HTR-8/SVneo (cell line): ENCODE data around the gene ITLN1.
"Not testable (repeated sequence)": the region's sequence is repeated elsewhere in the genome, so short reads cannot be mapped to it uniquely, and the experiment has no call there.

Experiments used
- DNase-seq: peaks from one replicate; pipeline ENCODE4 v3.0.0; 2011; ENCODE audit warnings: low spot score, mixed read lengths; ENCODE audit not compliant: insufficient read length
- FAIRE-seq: peaks from 2 replicates; lab custom pipeline; 2011; peaks lifted over from hg19 to GRCh38; lab: Jason Lieb, UNC

ITLN1 gene

DNA sequence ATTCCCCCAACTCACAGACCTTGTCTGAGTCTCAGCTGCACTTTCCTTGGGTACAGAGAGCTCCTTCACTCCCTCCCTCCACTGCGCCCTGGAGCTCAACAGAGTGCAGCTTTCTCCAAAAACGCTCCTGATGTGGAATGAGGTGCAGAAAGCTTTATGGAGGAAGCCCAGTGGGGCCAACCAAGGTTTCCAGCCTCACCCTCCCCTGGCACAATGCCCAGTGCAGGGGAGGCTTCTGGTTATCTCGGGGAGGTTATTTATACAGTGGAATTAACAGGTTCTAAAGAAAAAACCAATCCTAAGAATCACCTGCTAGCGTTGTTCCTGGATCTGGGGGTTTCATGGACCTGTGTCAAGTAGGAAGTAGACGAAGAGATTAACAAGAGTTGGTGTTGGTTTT is at the start of gene ITLN1:
Gene ITLN1 (minus strand): TSS at position 139 of the 400 bp plus-strand sequence. CDS start 303 bp downstream, outside the sequence.
- FAIRE-seq (no peak), DNase-seq (no peak)

DNA sequence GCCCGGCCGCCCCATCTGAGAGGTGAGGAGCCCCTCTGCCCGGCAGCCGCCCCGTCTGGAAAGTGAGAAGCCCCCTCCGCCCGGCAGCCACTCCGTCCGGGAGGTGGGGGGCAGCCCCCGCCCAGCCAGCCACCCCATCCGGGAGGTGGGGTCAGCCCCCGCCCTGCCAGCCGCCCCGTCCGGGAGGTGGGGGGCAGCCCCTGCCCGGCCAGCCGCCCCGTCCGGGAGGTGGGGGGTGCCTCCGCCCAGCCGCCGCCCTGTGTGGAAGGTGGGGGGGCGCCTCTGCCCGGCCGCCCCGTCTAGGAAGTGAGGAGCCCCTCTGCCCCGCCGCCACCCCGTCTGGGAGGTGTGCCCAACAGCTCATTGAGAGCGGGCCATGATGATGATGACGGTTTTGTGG is 48.3 kb upstream of the ITLN1 start:
- FAIRE-seq, DNase-seq: not testable (repeated sequence)

DNA sequence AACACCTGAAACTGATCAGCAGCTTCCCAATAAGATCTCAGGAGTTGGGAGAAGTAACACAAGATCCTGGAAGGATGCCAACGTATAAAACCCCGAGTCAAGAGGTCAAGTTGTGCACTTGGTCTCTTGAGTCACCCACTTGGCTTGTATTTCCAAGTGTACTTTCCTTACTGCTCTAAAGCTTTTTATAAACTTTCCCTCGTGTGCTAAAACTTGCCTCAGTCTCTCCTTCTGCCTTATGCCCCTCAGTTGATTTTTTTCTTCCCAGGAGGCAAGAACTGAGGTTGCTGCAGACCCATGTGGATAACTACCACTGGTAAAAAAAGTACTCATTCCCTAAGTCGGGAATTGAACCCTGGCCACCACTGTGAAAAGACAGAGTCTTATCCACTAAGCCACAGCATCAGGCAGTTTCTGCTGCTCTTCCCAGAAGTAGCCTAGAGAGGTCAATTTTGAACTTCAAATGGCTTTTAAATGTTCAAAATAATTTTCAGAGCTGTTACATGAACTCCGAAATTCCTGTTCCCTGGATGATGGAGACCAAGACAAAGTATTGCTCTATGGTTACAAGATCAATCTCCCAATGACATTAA is 40.8 kb upstream of the ITLN1 start:
- FAIRE-seq (no peak), DNase-seq (no peak)

DNA sequence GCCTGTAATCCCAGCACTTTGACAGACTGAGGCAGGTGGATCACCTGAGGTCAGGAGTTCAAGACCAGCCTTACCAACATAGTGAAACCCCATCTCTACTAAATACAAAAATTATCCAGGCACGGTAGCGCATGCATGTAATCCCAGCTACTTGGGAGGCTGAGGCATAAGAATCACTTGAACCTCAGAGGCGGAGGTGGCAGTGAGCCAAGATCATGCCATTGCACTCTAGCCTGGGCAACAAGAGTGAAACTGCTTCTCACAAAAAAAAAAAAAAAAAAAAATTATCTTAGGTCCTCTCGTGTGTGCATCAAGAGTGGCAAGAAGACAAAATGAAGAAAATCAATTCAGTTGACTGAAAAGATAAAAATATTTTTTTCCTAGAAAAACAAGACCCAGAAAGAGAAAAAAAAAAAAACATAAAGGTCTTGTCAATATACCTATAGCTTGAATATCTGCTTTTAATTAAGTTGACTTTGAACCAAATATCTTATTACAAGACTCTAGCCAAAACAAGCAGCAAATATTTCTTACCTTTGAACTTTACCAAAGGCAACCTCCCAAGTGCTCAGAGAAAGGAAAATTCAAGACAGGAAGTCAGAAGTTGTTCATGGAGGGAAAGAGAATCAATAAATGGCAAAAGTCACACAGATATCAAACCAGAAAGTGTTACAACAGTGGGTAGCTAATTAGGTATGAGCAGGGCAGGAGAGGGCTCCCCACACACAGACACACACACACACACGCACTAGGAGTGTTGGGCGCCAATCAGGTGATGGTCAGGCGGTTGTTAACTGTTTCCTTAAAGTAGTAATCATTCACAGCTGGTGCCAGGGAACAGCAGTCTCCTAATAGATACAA is 40.0 kb upstream of the ITLN1 start:
- FAIRE-seq (no peak), DNase-seq (no peak)

DNA sequence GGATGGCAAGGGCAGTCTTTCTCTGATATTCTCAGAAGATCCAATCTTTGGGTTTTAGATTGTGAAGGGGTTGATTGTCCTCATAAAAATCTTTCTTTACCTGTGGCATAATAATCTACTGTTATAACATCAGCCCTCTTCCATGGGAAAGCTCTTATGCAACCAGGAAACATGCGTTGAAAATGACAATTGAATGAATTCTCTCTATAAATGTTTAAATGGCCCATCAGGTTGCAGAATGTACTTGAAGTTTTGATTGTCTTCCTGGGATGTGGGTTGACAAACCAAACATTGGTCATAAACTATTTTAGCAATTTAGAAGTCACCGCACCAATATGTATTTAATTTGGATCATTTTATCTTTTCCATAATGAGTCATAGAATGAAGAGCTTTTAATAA is 31.7 kb upstream of the ITLN1 start:
- DNase-seq (no peak), FAIRE-seq (no peak)

DNA sequence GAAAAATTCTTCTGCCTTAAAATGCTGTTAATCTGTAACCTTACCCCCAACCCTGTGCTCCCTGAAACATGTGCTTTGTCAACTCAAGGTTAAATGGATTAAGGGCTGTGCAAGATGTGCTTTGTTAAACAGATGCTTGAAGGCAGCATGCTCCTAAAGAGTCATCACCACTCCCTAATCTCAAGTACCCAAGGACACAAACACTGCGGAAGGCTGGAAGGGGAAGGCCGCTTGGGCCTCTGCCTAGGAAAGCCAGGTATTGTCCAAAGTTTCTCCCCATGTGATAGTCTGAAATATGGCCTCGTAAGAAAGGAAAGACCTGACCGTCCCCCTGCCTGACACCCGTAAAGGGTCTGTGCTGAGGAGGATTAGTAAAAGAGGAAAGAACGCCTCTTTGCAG is 28.2 kb upstream of the ITLN1 start:
- FAIRE-seq, DNase-seq: not testable (repeated sequence)

DNA sequence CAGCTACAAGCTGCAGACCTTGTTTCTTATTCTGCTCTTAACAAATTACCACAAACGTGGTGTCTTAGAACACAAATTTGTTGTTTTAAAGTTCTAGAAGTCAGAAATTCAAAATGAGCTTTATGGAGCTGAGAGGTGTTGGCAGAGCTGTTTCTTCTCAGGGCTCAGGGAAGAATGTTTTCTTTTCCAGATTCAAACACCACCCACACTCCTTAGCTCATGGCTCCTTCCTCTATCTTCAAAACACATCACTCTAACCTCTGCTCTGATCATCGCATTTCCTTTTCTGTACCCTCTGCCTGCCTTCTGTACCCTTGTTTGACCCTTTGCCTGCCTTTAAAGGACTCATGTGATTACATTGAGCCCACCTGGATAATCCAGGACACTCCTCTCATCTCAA is 26.9 kb upstream of the ITLN1 start:
- FAIRE-seq = no peak
- DNase-seq = no peak

DNA sequence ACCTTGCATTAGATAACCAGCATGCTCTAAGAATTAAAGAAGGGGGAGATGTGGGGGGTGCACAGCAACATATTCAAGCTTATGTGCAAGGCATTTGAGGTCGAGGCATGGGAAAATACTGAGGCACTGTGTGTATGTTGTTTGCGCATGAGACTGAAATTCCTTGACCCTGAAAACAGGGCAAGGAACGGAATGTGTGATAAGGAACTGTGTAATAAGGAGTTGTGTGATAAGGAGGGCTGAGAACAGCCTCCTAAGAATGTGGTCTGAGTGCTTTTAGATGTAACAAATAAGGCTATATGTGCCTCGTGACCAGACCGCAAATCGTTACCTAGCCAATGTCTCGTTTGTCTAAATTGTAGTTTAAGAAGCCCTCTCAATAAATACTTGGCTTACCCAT is 26.5 kb upstream of the ITLN1 start:
- no peak for FAIRE-seq
- DNase-seq = no peak

DNA sequence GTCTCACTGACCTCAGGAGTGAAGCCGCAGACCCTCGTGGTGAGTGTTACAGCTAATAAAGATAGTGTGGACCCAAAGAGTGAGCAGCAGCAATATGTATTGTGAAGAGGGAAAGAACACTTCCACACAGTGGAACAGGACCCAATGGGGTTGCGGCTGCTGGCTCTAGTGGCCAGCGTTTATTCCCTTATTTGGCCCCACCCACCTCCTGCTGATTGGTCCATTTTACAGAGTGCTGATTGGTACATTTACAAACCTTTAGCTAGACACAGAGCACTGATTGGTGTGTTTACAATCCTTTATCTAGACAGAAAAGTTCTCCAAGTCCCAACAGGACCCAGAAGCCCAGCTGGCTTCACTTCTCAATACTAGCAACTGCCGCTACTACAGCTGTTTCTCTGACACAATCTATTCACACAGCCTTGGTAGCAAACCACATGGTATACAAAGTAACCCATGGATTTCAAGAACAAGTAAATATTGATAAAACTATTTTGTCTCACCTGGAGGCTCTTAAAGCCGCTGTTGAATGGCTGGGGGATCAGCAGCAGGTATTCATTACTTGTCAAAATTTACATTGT is 25.3 kb upstream of the ITLN1 start:
- DNase-seq = no peak
- no peak for FAIRE-seq

DNA sequence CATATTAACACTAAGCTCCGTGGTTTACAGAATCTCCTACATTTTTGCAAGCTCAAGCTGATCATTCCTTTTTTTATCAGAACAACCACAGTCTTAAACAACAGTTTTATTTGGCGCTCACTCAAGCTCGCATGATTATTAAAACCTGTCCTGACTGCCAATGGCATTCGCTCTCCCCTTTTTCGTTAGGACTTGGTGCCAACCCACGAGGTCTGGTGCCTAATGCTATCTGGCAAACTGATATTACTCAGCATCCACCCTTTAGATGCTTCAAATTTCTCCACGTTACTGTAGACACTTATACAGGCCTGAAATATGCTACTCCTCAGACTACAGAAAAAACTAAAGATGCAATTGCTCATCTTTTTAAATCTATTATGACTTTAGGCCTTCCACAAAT is 23.0 kb upstream of the ITLN1 start:
- FAIRE-seq = no peak
- no peak for DNase-seq

DNA sequence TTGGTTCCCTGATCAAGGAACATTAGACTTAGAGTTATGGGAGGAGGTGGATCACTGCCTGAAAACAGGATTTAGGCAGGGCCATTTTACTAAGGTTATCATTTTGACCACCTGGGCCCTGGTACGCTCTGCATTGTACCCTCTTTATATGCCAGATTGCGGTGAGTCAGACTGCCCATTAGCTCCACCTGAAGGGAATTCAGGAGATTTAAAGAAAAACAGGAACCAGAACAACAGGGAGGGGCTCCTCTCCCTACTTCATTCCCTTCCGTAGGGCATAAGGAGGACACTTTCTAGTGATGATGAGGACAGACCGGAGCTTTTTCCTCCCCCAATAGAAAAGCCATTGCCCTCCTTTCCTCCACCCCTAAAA is 20.6 kb upstream of the ITLN1 start:
- FAIRE-seq (no peak), DNase-seq (no peak)

DNA sequence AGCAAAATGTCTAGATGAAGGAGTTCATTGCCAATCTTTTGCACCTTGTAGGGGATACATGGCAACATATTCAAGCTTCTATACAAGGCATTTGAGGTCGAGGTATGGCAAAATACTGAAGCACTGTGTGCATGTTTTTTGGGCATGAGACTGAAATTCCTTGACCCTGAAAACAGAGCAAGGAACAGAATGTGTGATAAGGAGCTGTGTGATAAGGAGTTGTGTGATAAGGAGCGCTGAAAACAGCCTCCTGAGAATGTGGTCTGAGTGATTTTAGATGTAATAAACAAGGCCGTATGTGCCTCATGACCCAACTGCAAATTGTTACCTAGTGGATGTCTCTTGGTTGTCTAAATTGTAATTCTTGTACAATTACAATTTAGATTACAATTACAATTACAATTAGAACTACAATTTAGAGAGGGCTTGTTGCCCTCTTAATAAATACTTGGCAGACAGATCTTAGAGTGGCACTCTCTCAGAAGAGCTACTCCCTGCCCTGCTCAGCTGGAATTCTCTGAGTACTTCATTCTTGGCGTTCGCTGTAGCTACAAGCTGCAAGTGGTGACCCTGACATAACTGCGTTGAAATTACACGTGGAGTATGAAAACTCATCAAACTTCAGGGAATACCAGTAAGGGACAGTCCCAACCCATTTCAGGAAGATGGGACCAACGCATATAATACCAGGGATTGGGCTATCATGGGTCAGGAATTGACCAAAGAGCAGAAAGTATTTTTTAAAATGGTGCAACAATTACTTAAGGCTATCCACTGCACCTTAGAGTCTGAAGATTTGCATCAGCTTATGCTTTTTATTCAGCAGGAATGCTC is 20.0 kb upstream of the ITLN1 start:
- DNase-seq = no peak
- FAIRE-seq = no peak

DNA sequence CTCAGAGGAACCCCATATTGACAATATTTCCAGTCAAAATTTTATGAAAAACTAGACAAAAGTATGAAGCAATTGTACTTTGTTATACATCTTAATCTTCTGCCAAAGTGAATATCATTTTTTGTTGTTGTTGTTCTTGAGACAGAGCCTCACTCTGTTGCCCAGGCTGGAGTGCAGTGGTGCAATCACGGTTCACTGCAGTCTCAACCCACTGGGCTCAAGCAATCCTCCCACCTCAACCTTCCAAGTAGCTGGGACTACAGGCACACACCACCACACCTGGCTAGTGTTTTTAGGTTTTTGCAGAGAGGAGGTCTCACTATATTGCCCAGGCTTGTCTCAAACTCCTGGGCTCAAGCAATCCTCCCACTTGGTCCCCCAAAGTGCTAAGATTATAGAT is 17.3 kb upstream of the ITLN1 start:
- not testable (repeated sequence) for FAIRE-seq, DNase-seq

DNA sequence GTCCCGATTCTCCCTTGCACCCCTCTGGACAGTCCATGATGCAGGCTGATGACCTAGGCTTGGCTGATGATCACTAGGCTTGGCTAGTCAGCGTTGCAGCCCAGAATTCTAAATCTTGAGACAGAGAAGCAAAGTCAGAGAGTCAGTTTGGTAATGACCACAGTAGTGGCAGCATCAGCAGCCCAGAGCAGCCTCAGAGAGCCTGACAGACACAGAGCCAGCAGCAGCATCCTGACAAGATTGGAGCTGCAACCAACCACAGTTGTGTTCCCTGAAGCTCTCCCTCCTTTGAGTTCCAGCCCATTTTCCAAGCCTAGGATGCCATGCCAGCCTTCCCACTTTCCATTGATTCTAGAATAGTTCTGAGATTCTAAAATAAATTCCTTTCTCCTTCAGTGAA is 16.8 kb upstream of the ITLN1 start:
- FAIRE-seq = no peak
- no peak for DNase-seq

DNA sequence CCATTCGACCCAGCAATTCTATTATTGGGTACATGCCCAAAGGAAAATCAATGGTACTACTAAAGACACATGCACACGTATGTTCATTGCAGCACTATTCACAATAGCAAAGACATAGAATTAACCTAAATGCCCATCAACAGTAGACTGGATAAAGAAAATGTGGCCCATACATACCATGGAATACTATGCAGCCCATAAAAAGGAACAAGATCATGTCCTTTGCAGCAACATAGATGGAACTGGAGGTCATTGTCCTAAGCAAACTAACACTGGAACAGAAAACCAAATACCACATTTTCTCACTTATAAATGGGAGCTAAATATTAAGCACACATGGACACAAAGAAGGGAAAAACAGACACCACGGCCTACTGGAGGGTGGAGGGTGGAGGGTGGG is 15.7 kb upstream of the ITLN1 start:
- not testable (repeated sequence) for DNase-seq, FAIRE-seq

DNA sequence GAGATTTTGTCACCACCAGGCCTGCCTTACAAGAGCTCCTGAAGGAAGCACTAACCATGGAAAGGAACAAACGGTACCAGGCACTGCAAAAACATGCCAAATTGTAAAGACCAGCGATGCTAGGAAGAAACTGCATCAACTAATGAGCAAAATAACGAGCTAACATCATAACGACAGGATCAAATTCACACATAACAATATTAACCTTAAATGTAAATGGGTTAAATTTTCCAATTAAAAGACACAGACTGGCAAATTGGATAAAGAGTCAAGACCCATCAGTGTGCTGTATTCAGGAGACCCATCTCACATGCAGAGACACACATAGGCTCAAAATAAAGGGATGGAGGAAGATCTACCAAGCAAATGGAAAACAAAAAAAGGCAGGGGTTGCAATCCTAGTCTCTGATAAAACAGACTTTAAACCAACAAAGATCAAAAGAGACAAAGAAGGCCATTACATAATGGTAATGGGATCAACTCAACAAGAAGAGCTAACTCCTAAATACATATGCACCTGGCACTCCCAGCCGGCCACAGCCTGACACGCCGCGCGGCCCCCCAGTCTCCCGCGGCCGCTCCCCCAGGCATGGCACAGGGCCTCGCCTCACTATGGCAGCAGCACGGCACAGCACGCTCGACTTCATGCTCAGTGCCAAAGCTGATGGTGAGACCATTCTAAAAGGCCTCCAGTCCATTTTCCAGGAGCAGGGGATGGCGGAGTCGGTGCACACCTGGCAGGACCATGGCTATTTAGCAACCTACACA is 9.6 kb upstream of the ITLN1 start:
- not testable (repeated sequence) for DNase-seq, FAIRE-seq

DNA sequence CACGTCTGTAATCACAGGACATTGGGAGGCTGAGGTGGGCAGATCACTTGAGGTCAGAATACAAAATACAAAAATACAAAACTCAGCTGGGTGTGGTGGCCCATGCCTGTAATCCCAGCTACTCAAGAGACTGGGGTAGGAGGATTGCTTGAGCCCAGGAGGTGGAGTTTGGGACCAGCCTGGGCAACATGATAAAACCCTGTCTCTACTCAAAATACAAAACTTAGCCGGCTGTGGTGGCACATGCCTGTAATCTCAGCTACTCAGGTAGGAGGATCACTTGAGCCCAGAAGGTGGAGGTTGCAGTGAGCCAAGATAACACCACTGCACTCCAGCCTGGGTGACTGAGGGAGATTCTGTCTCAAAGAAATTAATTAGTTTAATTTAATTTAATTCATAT is 6.5 kb upstream of the ITLN1 start:
- no peak for FAIRE-seq
- no peak for DNase-seq

DNA sequence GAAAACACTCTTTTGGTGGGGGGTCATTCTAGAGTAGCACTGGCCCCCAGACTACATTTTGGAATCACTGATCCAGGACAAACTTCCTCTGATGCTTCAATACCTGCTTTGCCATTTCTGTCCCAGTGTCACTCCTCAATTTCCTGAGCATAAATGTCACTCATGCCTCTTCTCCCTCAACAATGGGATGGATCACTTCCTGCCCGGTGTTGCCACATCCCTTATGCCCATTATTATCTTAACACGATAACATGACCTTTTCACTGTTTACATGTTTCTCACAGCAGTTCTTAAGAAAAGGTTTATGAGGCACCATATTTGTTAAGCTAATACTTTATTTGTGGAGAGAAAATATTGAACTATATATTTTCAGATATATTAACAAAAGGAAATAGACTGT is 3.9 kb upstream of the ITLN1 start:
- FAIRE-seq = no peak

DNA sequence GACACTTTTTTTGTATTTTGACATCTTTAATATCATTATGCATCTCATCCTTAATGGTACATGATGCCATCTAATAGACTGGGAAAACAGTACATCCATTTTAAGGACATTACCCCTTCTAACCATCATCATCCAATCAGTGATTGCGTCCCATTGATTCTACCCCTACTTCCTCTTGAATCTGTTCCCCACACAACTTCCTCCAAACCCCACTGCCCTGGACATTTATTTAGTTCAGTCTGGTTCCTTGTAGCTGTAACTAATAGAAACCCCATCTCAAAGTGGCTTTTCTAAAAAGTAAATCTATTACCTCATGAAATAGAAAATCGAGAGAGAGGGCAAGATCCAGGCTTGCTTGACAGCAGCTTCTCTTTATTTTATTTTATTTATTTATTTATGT is 2.1 kb upstream of the ITLN1 start:
- DNase-seq (no peak), FAIRE-seq (no peak)

More for the DNA sequence above, 3.9 kb upstream of the ITLN1 start:
- DNase-seq = no peak

DNA sequence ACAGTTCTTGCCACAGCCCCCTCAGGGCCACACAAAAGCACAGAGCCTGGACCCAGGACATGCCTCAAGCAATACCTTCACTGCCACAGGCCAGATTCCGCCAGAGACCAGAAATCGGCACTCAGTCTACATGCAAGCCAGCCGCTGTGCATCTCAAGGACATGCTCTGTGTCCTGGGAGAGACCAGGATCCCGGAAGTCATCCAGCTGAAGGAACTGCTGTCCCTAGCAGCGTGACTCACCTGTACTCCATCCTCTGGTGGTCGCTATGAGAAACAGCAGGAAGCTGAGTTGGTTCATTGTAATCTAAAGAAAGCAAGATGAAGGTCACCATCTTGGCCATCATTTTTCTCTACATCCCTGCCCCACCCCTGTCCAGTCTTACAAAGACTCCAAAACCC is 401 bp downstream of the ITLN1 start:
- DNase-seq (no peak), FAIRE-seq (no peak)
